ENCODE results near the gene RIPPLY3.

Gene RIPPLY3, protein sequence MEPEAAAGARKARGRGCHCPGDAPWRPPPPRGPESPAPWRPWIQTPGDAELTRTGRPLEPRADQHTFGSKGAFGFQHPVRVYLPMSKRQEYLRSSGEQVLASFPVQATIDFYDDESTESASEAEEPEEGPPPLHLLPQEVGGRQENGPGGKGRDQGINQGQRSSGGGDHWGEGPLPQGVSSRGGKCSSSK

DNA sequence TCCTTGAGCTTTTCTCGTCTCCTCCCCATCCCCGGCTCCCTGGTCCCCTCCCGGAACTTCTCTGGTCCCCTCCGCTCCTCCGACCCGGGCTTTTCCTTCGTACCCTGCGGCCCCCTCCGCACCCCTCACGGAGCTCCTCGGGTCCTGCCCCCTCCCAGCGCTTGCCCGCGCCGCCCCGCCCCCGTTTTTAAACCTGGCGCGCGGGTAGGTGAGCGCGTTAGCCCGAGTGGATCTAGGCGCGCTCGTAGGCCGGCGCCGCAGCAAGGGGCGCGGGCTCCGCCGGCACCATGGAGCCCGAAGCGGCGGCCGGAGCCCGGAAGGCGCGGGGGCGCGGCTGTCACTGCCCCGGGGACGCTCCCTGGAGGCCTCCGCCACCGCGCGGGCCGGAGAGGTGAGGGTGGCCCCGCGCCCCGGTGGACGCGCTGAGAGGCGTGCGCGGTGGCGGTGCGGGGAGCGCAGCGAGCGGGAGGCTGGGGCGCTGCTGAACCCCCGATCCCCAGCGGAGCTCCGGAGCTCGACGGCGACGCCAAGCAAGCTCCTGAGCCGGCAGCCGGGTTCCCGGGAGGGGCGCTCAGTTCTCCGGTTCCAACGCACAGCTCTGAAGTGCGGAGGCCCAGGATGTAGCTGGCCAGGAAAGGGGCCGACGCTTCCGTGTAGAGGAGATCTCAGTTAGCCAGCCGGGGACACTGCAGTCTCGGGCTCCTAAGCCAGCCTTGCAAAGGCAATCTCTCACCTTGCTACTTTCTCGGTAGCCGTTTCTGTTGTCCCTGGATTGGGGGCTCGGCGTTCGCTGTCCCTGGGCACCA lies at the start of gene RIPPLY3:
RIPPLY3 (plus strand) TSS at position 217 of the 806 bp plus-strand sequence; CDS start at position 288, 71 bp downstream.
- no peak for DNase-seq

DNA sequence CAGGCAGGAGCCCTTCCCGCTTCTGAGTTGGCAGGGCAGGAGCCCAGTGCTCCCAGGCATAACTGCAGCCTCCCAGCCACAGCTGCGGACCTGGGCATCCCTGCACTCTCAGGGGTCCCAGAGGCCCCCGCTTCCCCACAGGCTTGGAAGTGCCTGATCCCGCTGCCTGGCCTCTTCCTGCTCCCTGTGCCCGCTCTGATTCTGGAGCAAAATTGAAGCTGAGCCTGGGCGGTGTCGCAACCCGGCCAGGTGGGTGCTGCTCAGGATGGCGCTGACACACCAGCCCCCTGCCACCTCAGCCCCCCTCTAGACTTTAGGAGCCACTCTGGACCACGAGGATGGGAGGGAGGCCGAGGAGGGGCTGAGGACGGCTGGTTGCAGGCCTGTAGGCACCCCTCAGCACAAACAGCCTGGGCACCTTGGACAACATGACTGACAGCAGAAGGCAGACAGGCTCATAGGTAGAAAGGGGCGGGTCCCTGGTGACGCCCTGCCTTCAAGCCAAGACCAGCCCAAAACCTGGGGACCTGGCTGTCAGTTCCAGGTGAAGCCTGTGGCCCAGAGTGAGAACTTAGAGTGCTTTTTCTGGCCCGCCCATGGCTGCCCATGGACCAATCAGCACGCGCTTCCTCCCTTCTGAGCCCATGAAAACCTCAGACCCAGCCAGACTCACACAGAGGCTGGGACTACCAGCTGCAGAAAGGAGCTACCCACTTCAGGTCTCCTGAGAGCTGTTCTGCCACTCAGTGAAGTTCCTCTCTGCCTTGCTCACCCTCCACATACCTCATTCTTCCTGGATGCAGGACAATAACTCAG lies 47.3 kb upstream of the RIPPLY3 start:
- DNase-seq: no peak

DNA sequence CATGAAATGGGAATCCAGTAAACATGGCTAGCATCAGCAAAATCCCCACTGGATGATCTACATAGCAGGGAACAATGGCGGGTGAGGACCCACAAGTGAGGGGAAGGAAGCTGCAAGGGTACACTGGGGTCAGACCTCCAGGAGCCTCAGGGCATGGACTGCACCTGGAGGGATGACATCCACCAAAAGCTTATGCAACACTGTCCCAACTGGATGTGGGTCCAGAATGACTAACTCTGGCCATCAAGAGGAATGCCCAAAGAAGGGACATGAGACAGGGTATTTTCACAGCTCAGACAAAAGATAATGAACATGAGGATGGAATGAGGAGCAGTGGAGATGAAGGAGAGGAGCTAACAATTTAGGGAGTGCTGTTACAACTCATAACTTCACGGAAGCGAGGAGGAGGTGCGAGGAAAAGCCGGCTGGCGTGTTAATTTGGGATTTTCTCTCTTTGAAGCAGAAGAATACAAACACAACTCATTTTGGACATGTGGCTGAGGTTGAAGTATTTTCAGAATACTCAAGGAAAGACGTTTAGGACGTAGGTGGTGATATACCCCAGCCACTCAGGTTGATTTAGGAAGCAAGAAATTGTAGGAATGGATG lies 45.7 kb upstream of the RIPPLY3 start:
- no peak for DNase-seq

DNA sequence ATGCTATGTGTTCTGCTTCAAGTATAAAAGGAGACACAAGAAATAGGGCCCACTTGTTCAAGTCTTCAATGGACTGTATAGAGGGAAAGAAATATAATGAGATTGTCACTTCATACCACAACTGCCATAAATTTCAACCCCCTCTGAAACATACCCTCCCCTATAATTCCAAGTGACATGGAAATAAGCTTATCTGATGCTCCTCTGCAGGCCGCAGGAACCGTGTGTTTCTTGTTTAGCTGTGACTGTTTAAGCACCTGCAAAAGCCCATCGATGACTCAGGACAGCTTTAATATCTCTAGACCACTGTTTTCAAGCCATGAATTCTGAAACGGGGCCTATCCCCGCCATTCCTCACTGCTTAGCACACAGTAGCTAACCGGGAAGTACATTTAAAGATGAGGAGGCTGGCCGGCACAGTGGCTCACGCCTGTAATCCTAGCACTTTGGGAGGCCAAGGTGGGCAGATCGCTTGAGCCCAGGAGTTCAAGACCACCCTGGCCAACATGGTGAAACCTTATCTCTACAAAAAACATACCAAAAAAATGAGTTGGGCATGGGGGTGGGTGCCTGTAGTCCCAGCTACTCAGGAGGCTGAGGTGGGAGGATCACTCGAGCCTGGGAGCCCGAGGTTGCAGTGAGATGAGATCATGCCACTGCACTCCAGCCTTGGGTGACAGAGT lies 44.3 kb upstream of the RIPPLY3 start:
- no peak for DNase-seq

DNA sequence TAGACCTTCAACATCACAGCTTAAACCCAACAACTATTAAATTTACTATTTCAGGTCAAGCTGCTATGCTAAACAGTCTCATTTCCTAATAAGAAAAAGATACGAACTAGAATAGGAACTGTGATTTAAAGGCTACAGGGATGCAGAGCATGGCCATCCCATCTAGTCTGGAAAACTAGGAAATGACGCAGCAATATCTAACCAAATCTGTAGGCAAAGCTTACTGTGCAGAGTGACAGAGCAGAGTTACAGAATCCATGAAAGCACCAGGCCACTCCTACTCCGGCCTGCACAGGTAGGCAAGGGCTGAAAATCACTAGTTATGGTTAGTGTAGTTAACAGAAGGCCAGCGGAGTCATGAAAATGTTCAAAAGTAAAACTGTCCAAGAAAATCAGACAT lies 42.1 kb upstream of the RIPPLY3 start:
- peak; percentile 22 for DNase-seq

DNA sequence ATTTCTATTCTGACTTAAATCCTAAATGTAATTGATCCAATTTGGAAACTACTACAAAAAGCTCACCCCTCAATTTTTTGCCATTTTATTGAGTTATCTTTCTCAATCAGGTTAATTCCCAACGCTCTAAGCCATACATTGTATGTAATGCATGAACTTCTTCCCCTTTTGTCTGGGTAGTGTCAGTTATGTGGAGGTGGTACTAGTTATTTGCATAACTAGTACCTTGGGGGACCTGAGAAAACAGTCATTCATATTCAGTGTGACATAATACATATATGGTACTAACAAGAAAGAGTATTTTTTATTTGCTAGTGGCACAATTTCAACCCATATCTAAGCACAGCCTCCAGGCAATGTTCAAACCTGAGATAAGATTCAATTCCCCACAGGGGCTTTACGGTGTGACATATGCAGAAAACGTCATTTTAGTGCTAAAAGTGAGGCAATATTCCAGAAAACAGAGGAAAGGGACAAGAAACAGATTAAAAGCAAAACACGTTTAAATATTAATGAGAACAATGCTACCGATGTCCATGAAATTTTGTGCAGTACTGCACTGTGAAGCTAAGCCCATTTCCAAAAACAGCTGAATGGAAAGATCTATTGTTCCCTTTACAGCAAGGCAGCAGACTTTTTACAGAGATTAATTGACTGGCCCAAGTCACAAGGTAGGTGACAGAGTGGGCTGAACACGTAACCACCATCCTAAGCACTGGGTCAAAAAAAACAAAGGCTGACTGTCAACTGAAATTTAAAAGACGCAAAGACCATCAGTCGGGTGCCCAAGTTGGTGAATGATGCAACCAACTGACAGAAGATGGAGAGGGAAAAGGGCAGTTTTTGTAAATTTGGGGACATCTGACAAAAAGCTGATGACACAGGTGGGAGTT lies 41.4 kb upstream of the RIPPLY3 start:
- DNase-seq: peak; percentile 39

DNA sequence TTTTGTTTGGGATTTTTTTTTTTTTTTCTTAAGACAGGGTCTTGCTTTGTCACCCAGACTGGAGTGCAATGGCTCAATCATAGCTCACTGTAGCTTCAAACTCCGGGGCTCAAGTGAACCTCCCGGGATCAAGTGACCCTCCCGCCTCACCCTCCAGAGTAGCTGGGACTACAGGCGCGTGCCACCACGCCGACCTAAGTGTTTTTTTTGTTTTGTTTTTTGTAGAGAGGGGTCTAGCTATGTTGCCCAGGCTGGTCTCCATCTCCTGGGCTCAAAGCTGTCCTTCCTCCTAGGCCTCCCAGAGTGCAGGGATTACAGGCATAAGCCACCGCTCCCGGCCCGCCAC lies 40.8 kb upstream of the RIPPLY3 start:
- no peak for DNase-seq

DNA sequence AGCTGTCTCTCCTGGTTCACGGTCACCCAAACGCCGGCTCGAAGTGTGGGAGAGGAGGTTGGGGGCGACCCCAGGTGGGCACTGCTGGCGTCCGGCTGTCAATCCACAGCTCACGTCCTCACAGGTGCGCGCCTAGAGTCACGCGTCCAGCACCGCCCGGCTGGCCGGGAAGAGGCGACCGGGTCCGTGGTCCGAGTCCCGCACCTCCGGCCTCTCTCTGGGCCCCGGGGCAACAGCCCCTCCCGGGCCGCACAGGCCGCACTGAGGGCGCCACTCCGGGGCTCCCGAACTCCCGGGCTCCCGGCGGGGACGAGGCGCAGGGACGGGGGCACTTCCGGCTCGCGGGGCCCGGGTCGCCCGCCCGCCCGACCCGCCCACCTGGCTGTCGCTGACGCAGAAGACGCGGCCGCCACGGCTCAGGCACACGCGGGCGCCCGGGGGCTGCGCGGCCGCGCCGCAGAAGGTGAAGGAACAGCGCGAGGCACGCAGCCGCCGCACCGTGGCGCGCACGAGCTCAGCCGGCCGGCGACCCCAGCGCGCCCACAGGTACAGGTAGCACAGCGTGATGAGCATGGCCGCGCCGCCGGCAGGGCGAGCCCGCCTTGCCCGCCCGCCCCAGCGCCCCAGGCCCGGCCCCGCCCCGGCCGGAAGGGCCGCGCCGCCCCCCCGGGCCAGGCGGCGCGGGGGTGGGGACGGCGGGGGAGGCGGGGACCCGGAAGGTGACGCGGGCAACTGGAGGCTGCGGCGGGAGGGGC lies 40.3 kb upstream of the RIPPLY3 start, which contains the start of gene HLCS:
HLCS (minus strand) TSS at position 604 of the 755 bp plus-strand sequence; CDS start at position 573, 31 bp downstream.
- peak; percentile 62 for DNase-seq

DNA sequence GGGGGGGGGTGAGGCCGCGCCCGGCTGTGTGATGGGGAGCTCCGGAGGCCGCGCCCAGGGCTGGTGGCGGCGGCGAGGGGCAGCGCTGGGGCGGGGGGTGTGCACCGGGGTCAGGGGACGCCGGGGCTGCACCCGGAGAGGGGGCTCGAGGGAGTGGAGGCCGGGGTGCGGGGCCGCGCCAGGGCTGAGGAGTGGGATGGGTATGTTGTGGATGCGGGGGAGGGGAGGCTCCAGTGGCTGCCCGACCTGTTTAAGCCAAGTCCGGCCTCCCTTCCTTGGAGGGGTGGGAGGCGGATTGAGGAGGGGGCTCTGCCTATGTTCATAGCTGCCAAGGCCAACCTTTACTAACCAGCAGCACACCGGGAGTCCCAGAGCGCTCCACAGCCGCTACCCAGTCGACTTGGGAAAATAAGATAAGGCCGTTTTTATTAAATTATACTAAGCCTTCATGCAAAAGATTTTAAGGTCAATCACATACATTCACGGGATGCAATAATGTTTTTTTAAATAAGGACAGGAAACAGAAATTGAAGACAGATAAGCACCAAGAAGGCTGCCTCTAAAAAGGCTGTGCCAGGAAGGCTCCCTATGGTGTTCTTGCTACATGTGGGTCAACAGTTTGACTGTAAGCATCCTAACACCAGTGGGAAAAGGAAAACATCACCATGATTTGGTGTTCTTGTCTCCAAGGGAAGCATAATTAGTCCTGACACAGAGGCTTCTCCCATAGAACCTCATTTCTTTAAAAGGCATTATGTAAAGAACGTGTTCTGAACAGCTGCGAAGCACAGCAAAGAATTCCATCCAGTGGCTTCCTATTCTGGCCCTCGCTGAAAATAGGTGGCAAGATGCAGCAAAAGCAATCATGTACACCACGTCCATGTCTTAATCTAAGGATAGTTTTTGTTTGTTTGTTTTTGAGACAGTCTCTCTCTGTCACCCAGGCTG lies 39.4 kb upstream of the RIPPLY3 start:
- no peak for DNase-seq

DNA sequence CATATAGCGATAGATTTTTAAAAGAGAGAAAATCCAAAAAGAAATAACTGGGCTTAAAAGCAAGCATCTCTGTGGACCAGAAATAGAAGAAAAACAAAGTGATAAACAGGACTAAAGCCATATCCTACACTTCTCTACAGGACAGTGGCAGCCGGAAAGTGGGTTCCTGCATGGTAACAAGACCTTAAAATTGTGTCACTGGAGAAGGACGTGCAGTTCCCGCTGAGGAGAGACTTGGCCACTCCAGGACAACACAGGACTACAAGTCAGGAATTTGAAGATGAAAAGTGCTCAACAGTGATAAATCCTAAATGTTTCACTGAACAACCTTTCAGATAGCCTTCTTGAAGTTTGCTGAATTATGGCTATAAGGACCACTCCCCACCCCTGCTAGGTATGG lies 38.1 kb upstream of the RIPPLY3 start:
- no peak for DNase-seq

DNA sequence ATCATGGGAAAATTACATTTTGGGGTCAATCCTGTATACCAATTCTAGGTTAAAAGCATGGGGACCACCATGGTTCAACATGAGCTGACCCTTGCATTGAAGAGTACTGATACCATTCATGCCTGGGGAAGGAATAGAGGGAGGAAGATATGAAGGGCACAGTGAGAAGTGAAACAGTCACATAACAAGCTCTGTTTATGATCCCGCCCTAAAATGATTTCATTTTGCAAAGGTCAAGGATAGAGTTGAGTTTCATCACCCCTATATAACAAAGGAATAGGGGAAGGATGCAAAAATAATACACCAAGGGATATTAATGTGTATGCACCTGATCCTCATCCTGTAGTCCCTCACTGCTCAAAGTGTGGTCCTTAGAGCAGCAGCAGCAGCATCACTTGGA lies 37.5 kb upstream of the RIPPLY3 start:
- DNase-seq: peak; percentile 63

DNA sequence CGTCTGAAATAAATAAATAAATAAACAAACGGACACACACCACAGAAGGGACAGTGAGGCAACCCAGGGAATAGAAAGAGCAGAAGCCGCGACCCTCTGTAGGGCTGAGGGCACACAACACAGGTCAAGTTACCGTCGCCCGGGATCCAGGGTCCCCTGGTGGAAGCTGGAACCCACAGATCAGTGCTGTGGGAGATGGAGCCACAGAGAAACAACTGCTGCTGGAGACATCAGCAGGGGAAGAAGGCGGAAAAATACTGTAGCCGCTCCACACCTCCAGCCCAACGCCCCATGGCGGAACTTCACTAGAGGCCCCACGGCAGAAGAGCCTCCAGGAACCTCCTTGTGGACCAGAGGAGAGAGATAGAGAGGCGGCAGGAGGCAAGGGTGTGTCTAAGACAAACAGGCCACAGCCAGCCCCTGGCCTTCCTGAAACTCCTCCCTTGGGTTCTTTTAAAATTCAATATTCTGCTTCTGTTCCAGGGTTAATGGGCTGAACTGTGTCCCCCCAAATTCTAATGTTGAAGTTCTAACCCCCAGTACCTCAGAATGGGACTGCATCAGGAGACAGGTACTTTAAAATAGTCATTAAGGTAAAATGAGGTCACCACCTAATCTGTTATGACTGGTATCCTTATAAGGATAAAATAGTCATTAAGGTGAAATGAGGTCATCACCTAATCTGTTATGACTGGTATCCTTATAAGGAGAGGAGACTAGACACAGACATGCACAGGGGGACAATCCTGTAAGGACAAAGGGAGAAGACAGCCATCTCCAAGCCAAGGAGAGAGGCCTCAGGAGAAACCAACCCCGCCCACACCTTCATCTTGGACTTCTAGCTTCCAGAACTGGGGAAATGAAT lies 32.3 kb upstream of the RIPPLY3 start:
- no peak for DNase-seq

DNA sequence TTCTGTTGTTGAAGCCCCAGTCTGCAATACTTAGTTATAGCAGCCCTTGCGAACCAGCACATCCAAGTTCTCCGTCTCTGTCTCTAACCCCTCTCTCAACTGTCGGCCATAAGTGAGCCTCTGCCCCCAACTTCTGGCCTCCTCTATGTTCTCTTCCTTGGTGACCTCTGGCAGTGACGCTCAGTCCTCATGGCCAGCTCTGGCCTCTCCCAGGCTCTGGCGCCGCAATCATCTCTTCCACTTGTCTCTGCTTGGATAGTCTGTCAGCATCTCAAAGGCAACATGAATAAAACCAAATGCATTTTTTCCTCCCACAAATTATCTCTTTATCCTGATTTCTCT lies 31.7 kb upstream of the RIPPLY3 start:
- no peak for DNase-seq

DNA sequence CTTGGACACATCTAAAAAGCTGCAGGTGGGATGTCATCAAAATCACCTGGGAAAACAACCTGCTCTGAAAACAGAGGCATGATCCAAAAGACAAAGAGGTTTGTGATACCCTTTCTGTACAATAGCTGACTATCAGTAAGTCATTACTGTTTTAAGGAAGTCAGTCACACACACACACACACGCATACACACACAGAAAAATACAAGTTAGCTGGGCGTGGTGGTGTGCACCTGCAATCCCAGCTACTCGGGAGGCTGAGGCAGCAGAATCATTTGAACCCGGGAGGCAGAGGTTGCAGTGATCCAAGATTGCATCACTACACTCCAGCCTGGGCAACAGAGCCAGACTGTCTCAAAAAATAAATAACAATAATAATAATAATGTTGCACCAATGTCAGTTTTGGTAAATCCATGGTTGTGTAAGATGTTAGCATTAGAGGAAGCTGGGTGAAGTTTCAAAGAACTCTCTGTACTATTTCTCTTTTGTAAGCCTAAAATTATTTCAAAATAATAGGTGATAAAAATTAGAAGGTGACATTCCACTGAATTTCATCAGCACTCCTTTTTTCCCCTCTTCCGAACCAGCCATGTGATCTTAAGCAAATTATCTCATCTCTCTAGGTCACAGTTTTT lies 30.2 kb upstream of the RIPPLY3 start:
- DNase-seq: peak; percentile 47

DNA sequence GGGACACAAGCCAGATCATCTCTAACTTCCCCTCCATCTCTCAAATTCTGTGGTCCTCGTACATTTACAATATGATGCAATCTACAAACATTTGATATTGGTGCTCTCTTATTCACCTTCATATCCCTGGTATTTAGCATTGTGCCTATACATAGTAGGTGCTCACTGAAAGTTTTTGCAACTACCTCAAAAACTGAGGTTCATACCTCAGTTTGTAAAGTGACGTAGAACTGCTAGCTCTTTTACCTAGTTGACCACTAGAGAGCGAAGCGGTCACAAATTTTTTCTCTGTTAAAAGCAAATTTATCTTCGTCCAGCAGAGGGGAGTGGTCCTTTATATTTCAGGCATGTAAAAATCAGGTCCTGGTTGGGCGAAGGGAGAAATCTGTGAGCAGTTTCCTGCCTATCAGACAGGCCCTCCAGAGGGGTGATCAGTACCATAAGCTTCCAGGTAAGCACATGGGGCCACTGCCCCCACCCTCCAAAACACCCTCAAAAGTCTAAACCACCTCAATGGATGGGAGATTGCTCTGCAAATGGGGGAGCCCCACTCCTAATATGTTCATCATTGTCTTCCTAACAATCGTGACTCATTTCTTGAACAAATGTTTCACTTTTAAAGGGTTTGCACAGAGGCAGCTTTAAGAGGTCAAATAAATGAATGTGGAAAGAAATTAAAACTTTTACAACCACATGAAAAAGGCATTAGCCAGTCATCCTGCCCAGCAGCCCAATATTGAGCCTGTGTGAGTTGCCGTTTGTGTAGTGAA lies 29.4 kb upstream of the RIPPLY3 start:
- peak; percentile 46 for DNase-seq

DNA sequence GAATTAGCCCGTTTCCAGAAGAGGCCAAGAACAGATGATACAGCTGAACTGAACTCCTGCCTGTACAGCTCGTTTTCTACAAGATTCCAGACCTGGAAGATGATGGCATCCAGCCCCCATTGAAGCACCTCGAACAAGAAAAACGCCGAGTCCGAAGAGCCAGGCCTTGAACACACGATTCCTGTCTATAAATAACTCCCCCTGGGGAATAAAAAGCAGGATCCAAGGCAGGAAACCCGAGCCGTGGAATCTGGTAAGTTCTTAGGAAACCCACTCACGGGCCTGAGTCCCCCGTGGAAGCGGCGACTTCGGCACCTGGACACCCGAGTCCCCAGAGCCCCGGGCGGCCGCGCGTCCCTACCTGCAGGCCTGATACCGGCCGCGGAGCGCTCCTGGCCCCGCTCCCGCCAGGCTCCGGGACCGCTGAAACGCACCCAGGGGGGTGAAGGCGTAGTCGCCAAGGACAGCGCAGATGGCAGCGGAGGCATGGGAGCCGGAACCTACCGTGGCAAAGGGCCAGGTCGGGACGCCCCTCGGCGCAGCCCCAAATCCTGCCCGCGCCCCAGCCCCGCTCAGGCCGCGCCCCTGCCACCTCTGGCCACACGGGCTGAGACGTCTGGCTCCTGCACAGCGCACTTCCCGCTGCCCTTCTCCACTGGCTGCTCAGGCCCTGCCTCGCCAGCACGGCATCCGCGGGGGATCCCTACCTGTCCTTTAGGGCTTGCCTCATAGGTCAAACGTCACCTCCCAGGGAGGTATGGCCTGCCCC lies 26.0 kb upstream of the RIPPLY3 start:
- DNase-seq: no peak

DNA sequence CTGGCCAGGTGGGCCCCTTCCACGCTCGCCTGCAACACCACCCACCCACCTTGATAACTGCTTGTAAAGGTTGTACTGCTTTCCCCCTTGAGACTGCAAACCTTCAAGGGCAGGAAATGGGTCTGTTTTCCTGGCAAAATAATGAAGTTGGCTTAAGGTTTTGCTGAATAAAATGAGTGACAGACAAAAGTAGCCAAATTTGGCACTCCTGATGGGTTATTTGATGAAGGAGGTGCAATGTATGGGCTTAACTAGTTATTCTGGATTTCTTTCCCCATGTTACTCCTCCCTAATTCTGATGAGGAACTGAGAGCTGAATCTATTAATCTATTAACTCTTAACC lies 25.5 kb upstream of the RIPPLY3 start:
- no peak for DNase-seq
